ENCODE measurements around the gene PIPOX. TPM values are rescaled to one million over a fixed set of nuclear protein-coding genes. Genes with fewer than 3 reads are reported as not detected.

Gene PIPOX
- polyA plus RNA-seq, 1 donor: 0.74 TPM

DNA sequence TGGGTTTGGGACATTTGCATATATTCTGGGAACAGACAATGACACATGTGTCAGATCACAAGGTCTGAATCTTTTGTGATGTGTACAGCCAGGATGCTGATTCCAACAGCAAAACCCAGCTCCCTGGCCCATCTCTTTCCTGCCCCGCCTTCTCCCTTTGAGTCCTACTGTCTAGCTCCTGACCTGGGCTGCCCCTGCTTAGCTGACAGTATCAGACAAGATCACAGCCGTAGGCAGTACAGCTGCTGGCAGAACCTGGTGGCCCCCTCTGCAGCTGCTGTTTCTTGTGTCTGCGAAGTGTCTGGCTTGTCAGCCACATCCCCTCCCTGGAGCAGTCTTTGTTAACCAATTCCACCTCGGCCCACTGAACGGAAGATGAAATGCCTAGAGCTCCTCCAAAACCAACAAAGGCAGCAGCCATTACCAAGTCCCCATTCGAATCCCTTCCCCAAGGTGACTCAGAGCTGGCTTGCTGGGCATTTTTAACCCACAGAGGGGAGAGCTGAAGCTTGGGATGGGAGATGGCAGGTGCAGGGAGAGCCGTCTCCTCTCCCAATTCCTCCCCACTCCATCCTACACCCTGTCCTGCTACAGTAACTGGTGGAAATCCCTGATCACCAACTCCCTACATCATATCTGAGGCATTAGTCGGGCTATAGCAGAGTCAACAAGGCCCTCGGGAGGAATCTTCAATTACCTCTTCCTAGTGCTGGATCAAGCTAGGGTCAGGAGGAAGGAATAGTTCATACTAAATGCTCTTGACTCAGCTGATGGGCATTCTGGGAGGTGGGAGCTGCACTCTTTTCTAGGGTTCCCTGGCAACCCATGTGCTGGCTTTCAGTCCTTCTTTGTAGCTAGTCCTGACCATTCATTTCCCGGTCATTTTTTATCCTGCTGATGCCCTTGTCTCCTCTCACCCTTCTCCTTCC is 5.8 kb downstream of the PIPOX start:
- no peak for DNase-seq

GRCh38 chr17:29049541-29050145 is 6.7 kb downstream of the PIPOX start:
- DNase-seq: no peak

DNA sequence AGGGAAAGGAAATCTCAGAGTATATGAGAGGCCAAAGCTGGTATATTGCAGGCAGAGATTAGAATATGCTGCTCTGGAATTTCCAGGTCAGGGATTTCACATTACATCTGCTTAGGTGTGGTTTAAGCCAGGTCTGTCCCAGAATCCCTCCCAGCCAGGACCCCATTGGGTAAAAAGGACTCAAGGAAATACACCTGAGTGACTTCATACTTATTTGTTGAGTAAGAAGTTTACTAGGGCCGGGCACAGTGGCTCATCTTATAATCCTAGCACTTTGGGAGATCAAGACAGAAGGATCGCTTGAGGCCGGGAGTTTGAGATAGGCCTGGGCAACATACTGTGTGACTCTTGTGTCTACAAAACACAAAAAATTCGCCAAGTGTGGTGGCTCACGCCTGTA is 7.2 kb downstream of the PIPOX start:
- DNase-seq: no peak

DNA sequence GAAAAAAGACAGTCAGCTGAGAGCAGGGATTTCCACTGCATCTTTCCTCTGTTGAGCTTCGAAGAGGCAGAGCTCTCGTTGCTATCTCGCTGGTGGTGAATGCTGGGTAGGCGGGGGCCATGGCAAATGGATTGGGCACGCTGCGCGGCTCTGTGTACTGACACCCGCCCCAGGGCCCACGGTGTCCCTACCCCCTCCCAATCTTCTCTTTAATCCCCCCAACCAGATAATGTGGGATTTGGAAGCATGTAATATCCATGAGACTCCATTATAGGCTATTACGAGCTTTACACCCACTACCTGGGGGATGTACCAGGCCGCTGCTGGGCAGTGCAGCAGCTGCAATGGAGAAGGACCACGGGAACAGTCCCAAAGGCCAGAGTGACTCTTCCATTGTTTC is 8.3 kb downstream of the PIPOX start:
- DNase-seq: no peak

GRCh38 chr17:29051731-29052130 is 8.8 kb downstream of the PIPOX start:
- DNase-seq: no peak

- no peak for DNase-seq
These were observed 11.9 kb downstream of the PIPOX start for GRCh38 chr17:29054835-29055234.

DNA sequence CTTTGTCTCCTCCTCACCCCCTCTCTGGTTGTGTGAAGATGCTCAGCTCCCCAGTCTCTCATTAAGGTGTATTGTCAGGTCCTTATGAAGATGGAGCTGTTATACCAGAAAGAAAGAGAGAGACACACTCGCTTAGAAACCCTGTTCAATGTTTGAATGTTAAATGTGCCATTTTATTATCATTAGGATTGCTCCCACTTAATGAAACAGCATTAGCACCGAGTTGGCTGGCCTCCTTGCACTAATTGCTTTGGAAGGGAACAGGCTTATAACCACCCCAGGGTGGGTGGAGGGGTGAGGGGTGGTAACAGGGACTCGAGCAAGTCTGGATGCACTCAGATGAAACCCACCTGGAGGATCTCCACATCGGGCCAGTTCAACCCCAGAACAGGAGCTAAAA is 14.4 kb downstream of the PIPOX start:
- DNase-seq: no peak

DNA sequence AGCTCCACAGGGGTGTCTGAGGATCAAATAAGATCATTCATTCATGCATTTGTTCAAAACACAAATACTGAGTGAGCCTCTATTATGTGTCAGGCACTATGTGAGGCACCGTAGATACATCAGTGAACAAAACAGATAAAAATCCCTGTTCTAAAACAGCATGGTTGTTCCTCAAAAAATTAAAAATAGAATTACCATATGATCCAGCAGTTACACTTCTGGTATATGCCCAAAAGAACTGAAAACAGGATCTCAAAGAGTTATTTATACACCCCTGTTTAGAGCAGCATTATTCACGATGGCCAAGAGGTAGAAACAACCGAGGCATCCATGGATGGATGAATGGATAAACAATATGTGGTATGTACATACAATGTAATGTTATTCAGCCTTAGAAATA is 15.4 kb downstream of the PIPOX start:
- no peak for DNase-seq

GRCh38 chr17:29059281-29059680 is 16.3 kb downstream of the PIPOX start:
- no peak for DNase-seq

GRCh38 chr17:29060475-29060874 is 17.5 kb downstream of the PIPOX start:
- no peak for DNase-seq

GRCh38 chr17:29061036-29061435 is 18.1 kb downstream of the PIPOX start:
- no peak for DNase-seq

GRCh38 chr17:29062215-29062614 is 19.3 kb downstream of the PIPOX start:
- no peak for DNase-seq

DNA sequence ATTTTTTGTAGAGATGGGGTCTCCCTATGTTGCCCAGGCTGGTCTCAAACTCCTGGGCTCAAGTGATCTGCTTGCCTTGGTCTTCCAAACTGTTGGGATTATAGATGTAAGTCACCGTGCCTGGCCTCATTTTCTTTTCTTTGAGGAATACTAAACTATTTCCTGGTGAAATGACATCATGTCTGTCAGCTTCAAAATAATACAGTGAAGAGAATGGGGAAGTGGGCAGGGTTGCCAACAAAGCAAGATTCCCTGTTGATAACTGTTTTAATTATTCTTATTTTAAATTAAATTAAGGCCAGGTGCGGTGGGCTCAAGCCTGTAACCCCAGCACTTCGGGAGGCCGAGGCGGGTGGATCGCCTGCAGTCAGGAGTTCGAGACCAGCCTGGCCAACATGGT is 21.1 kb downstream of the PIPOX start:
- no peak for DNase-seq

DNA sequence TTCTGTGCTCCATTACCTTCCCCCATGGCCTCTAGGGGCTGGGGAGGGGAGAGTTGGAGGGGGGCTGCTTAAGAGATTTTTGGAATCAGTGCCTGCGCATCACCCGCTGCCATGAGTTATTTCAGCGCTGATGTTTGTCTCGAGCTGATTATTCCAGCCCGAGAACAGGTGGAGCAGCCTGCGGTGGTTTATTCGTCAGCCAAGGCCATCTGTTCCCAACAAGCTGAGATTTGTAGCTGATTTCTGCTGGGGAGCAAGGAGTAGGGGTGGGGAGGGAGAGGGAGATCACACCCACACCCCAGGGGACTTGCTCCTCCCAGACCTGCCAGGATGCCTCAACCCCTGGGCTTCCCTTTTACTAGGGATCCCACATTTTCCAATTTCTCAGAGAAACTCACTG is 23.1 kb downstream of the PIPOX start:
- no peak for DNase-seq

- DNase-seq: no peak
These were observed 23.7 kb downstream of the PIPOX start for GRCh38 chr17:29066606-29067005.

DNA sequence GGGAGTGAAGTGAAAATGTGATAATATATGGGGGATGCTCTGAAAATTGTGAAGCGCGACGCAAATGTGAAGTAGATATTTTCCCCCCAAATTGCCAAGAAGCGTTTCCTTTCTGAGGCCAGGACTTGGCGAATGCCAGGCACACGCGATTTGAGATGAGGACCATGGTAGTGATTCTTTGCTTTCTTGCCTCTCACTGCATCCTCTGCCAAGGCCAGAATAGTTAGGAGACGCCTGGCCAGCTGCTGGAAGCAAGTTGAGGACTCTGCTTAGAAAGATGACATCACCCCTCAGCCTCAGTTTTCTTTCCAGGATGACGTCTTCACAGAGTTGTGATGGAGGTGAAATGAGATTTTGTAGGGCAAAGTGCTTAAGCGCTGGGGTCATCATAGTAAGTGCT is 25.9 kb downstream of the PIPOX start:
- peak; percentile 56 for DNase-seq

- no peak for DNase-seq
These were observed 26.6 kb downstream of the PIPOX start for GRCh38 chr17:29069526-29070041.

- no peak for DNase-seq
These were observed 27.4 kb downstream of the PIPOX start for GRCh38 chr17:29070308-29070707.

- DNase-seq: no peak
These were observed 27.8 kb downstream of the PIPOX start for GRCh38 chr17:29070781-29071180.

GRCh38 chr17:29071303-29071702 is 28.4 kb downstream of the PIPOX start:
- no peak for DNase-seq

DNA sequence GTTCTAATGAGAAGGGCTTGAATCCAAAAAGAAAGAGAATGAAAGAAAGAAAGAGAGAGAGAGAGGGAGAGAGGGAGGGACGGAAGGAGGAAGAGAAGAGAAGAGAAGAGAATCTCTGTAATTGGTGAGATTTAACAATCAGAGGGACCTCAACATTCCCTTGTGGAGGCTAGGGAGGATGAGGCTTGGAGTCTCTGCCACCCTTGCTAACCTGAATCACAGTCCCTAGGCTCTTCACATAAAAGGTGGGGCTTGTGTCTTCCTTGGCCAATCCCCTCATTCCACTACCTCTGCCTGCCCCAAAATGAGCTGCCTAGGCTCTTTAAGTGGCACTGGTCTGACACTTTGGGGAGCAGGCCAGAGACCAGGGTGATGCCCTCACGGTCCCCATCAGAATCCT is 30.1 kb downstream of the PIPOX start:
- no peak for DNase-seq

DNA sequence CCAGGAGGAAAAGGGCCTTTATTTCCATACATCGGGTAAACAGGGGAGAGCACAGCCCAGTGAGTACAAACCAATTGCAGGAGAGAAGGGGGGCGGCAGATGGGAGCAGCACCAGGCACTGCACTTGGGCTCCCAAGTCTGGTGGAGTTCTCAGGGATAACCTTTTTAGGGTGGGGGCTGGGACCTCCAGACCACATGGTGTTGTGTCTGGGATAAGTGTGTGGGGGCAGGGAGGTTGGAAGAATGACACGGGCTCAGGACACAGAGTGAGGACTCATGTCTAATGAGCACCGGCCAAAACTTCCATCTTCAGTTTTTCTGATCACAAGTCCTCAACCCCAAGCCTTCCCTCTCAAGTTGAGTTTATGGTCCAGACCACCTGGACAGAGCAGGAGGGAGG is 30.6 kb downstream of the PIPOX start:
- DNase-seq: no peak

DNA sequence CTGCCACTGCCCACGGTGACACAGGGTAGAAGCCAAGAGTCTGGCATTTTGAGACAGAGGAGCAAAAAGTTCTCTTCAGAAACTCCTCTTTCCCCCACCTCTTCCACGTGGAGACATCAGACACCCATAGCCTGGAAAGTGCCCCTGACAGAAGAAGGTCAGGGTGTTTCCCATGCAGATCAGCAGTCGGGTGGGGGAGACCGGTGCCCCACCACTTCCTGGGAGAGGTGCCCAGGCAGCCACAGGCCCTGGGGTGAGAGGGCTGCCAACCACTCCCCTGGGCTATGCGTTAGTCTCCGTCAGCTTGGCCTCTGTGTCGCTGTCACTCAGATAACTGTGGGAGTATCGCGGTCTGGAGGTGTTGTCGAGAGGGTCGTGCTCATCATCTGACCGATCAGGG is 31.5 kb downstream of the PIPOX start:
- DNase-seq: no peak

DNA sequence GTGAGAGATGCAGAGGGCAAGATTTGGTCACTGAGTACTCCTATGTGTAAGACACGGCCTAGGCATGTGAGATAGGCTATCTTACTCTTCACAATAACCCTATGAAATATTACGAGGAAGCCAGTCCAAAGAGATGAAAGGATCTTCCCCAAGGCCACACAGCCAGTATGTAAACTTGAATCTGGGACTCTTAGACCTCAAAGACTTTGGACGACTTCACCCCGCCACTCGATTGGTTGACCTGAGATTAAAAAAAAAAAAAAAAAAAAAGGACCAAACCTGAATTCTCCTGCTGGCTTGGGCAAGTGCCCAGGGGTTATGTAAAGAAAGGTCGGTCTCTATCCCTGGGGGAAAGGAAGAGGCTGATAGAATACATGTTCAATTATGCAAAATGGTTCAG is 33.1 kb downstream of the PIPOX start:
- no peak for DNase-seq
